SHP77 treated with DMSO at 0.1 percent for 48 hours (cell line): ENCODE results near the gene HES6.

Experiments
- DNase-seq: peaks from one replicate; lab custom pipeline; 2025; lab: John Stamatoyannopoulos, UW

Gene HES6

GRCh38 chr2:238235331-238235732 is 4.5 kb downstream of the HES6 start:
- DNase-seq, result no peak

- DNase-seq, result no peak
Observed at GRCh38 chr2:238233625-238234024, 6.2 kb downstream of the HES6 start.

- no peak for DNase-seq
Observed at GRCh38 chr2:238231809-238232208, 8.0 kb downstream of the HES6 start.

- DNase-seq, result no peak
Observed at GRCh38 chr2:238231251-238231793, 8.5 kb downstream of the HES6 start.

GRCh38 chr2:238230699-238231098 is 9.1 kb downstream of the HES6 start:
- no peak for DNase-seq

- DNase-seq, result no peak
Observed at GRCh38 chr2:238228700-238229099, 11.1 kb downstream of the HES6 start.

GRCh38 chr2:238227587-238228032 is 12.2 kb downstream of the HES6 start:
- no peak for DNase-seq

- DNase-seq, result no peak
Observed at GRCh38 chr2:238226698-238227586, 12.9 kb downstream of the HES6 start.

- DNase-seq, result no peak
Observed at GRCh38 chr2:238225911-238226697, 13.7 kb downstream of the HES6 start.

GRCh38 chr2:238225121-238225520 is 14.7 kb downstream of the HES6 start:
- DNase-seq, result no peak

- DNase-seq, result no peak
Observed at GRCh38 chr2:238224356-238225035, 15.3 kb downstream of the HES6 start.

GRCh38 chr2:238220892-238221521 is 18.8 kb downstream of the HES6 start:
- DNase-seq, result peak; percentile 75

- no peak for DNase-seq
Observed at GRCh38 chr2:238220274-238220891, 19.5 kb downstream of the HES6 start.

- DNase-seq, result no peak
Observed at GRCh38 chr2:238216651-238217184, 23.1 kb downstream of the HES6 start.

- no peak for DNase-seq
Observed at GRCh38 chr2:238207006-238207405, 32.8 kb downstream of the HES6 start.

GRCh38 chr2:238203973-238204683 is 35.7 kb downstream of the HES6 start:
- no peak for DNase-seq

GRCh38 chr2:238203094-238203972 is 36.5 kb downstream of the HES6 start, which contains the start of gene ILKAP:
Gene ILKAP (minus strand): TSS chr2:238203695. CDS start chr2:238203553, 142 bp downstream.
- DNase-seq, result peak; percentile 58

- DNase-seq, result no peak
Observed at GRCh38 chr2:238202326-238203093, 37.3 kb downstream of the HES6 start.
